ENCODE measurements around the gene R3HCC1L.

- TF ChIP-seq ZNF138 (tag by site-specific recombination; IDR thresholded peaks at IDR 0.05; ENCODE audit: borderline replicate concordance) (no peak), CTCF (tag by site-specific recombination; IDR thresholded peaks at IDR 0.05) (no peak), ZBTB17 (tag by site-specific recombination; IDR thresholded peaks at IDR 0.05) (no peak), ZNF596 (tag by site-specific recombination; IDR thresholded peaks at IDR 0.05) (no peak), ZBTB8A (tag by site-specific recombination; IDR thresholded peaks at IDR 0.05) (no peak), ZBTB7A (tag by site-specific recombination; IDR thresholded peaks at IDR 0.05; ENCODE audit: low read depth) (no peak), ZNF132 (tag by site-specific recombination; IDR thresholded peaks at IDR 0.05; ENCODE audit: borderline replicate concordance) (no peak), KLF9 (tag by site-specific recombination; IDR thresholded peaks at IDR 0.05; ENCODE audit: low read depth) (no peak), ZNF621 (tag by site-specific recombination; IDR thresholded peaks at IDR 0.05) (no peak), ZNF350 (tag by site-specific recombination; IDR thresholded peaks at IDR 0.05) (no peak)
These were observed 113.6 kb downstream of the R3HCC1L start for GRCh38 chr10:98248018-98248417.

Data from HEK293 (cell line).